ENCODE data around the gene BCKDK. TPM values are rescaled to one million over a fixed set of nuclear protein-coding genes. Genes with fewer than 3 reads are reported as not detected.

BCKDK gene
- total RNA-seq, 4 donors from 2014 or later: 26.6 to 39.8 (median 33.5) TPM

- no peaks in the 10 kb centered on the region for H3K27me3 ChIP-seq
- no peak overlapping the region for H3K4me3 ChIP-seq
- intact Hi-C loops (cut with DNase I): no loop called here
- WGBS, 2 donors: 59 to 71% methylated on average over 4 of the region's 9 CpGs
- H3K36me3 ChIP-seq: peaks cover 18 to 98% (median 40%) of the 10 kb centered on the region in 3 donors
- H3K9me3 ChIP-seq: no peaks in the 10 kb centered on the region
- TF ChIP-seq POLR2A (IDR thresholded peaks at IDR 0.05) (no peak), CTCF (IDR thresholded peaks at IDR 0.05) (no peak)
- H3K4me1 ChIP-seq: peaks cover 0 to 16% (median 2%) of the 10 kb centered on the region in 3 donors
- DNase-seq: no peak
- H3K27ac ChIP-seq: no peak overlapping the region
Observed at GRCh38 chr16:31083081-31083480, 25.1 kb upstream of the BCKDK start.

- Histone ChIP-seq H3K36me3 (peaks cover 14 to 97% (median 37%) of the 10 kb centered on the region in 3 donors), H3K4me1 (peaks cover 0 to 16% (median 2%) of the 10 kb centered on the region in 3 donors), H3K4me3 (no peak overlapping the region), H3K27ac (no peak overlapping the region), H3K27me3 (no peaks in the 10 kb centered on the region), H3K9me3 (no peaks in the 10 kb centered on the region)
- no peak for DNase-seq
- WGBS, 2 donors: 40 to 82% methylated on average over 2 of the region's 5 CpGs
- TF ChIP-seq POLR2A (IDR thresholded peaks at IDR 0.05): no peak
- no peak for TF ChIP-seq CTCF (IDR thresholded peaks at IDR 0.05)
- intact Hi-C loops (cut with DNase I): no loop called here
Observed at GRCh38 chr16:31083556-31083955, 24.6 kb upstream of the BCKDK start.

- H3K4me1 ChIP-seq: peaks cover 0 to 16% (median 2%) of the 10 kb centered on the region in 3 donors
- H3K36me3 ChIP-seq: peaks cover 9 to 97% (median 32%) of the 10 kb centered on the region in 3 donors
- 81 to 94% methylated on average over 5 to 11 of the region's 13 CpGs for WGBS, 2 donors
- H3K27me3 ChIP-seq: no peaks in the 10 kb centered on the region
- TF ChIP-seq POLR2A (IDR thresholded peaks at IDR 0.05) (no peak), CTCF (IDR thresholded peaks at IDR 0.05) (no peak)
- intact Hi-C loops (cut with DNase I): no loop called here
- DNase-seq: no peak
- no peaks in the 10 kb centered on the region for H3K9me3 ChIP-seq
- H3K27ac ChIP-seq: no peak overlapping the region
- H3K4me3 ChIP-seq: no peak overlapping the region
Observed at GRCh38 chr16:31083981-31084380, 24.2 kb upstream of the BCKDK start.

GRCh38 chr16:31084584-31085302, 23.4 kb upstream of the BCKDK start:
- no peak for TF ChIP-seq POLR2A (IDR thresholded peaks at IDR 0.05)
- Histone ChIP-seq H3K36me3 (peaks cover 8 to 97% (median 25%) of the 10 kb centered on the region in 3 donors), H3K27ac (no peak overlapping the region), H3K4me3 (no peak overlapping the region), H3K9me3 (no peaks in the 10 kb centered on the region), H3K4me1 (peaks cover 0 to 16% (median 2%) of the 10 kb centered on the region in 3 donors), H3K27me3 (no peaks in the 10 kb centered on the region)
- intact Hi-C loops (cut with DNase I): no loop called here
- no peak for DNase-seq
- WGBS, 2 donors: 100% methylated on average over 2 of the region's 16 CpGs; no CpG with 5 or more reads in 1 of the 2 donors

GRCh38 chr16:31085411-31085810, 22.8 kb upstream of the BCKDK start:
- no peak for TF ChIP-seq POLR2A (IDR thresholded peaks at IDR 0.05)
- no peak for TF ChIP-seq CTCF (IDR thresholded peaks at IDR 0.05)
- Histone ChIP-seq H3K27ac (no peak overlapping the region), H3K36me3 (peaks cover 5 to 96% (median 21%) of the 10 kb centered on the region in 3 donors), H3K27me3 (no peaks in the 10 kb centered on the region), H3K4me1 (peaks cover 0 to 16% (median 2%) of the 10 kb centered on the region in 3 donors), H3K4me3 (no peak overlapping the region), H3K9me3 (no peaks in the 10 kb centered on the region)
- intact Hi-C loops (cut with DNase I): no loop called here
- no peak for DNase-seq
- 38 to 66% methylated on average over 8 of the region's 8 CpGs for WGBS, 2 donors

All from esophagus squamous epithelium (tissue), 5 donors.